ENCODE data around the gene P2RY4.

GRCh38 chrX:70255452-70255851 lies 4.6 kb downstream of the P2RY4 start:
- TF ChIP-seq CTCF (IDR thresholded peaks at IDR 0.05; ENCODE audit: low read depth, low read length) (no peak), EZH2phosphoT487 (IDR thresholded peaks at IDR 0.05; ENCODE audit: low read depth) (no peak)

Data from OCI-LY3 (cell line).